GM12873 (cell line): ENCODE measurements around the gene ZCCHC3.

Source experiments
- TF ChIP-seq, protein P1 (sequence below): IDR thresholded peaks from 2 replicates; pipeline ENCODE4 v1.5.1; 2012; ENCODE audit warnings: low read depth, mild to moderate bottlenecking, moderate library complexity, low read length, control low read depth; ENCODE audit not compliant: insufficient read depth; ENCODE audit errors: missing control alignments

Gene ZCCHC3

DNA sequence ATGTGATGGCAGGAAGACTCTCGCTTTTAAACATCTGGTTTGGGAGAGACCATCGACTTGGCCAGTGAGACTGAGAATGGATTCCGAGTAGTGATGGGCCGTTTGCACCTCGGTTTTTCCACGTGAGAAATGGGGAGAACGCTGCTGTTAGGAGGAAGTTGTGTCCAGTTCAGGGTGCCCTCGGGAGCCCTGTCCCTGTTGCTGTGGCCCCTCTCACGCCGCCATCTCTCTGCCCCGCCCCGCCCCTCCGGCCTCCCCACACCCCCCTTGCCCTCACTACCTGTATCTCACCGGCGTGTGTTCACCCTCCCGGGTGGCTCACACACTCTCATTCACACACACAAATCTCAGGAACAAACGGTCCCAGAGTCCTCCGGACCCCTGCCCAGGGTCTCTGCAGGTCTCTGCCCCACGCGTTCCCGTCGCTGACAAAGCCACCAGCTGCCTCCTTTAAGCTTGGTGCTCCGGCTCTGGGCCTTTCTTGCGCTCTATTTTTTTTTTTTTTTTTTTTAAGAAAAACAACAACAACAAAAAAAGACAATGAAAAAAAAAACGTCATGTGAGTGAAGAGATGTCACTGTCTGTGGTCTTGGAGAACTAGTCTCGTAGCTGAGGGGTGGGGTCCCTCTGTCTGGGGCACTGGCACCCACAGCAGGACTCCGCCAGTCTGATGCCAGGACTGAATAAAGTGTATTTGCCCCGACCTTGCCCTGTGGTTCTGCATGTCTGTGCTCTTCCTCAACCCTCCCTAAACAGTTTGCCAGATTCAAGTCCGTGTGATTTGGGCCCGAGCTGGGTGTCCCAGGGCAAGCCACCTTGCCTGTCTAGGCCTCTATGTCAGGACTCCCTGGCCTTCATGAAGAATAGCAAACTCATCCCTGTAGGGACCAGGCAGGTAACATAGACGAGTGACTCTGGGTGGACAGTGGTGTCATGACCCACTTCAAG lies 30.9 kb downstream of the ZCCHC3 start:
- TF ChIP-seq, protein P1, sequence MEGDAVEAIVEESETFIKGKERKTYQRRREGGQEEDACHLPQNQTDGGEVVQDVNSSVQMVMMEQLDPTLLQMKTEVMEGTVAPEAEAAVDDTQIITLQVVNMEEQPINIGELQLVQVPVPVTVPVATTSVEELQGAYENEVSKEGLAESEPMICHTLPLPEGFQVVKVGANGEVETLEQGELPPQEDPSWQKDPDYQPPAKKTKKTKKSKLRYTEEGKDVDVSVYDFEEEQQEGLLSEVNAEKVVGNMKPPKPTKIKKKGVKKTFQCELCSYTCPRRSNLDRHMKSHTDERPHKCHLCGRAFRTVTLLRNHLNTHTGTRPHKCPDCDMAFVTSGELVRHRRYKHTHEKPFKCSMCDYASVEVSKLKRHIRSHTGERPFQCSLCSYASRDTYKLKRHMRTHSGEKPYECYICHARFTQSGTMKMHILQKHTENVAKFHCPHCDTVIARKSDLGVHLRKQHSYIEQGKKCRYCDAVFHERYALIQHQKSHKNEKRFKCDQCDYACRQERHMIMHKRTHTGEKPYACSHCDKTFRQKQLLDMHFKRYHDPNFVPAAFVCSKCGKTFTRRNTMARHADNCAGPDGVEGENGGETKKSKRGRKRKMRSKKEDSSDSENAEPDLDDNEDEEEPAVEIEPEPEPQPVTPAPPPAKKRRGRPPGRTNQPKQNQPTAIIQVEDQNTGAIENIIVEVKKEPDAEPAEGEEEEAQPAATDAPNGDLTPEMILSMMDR, result no peak

DNA sequence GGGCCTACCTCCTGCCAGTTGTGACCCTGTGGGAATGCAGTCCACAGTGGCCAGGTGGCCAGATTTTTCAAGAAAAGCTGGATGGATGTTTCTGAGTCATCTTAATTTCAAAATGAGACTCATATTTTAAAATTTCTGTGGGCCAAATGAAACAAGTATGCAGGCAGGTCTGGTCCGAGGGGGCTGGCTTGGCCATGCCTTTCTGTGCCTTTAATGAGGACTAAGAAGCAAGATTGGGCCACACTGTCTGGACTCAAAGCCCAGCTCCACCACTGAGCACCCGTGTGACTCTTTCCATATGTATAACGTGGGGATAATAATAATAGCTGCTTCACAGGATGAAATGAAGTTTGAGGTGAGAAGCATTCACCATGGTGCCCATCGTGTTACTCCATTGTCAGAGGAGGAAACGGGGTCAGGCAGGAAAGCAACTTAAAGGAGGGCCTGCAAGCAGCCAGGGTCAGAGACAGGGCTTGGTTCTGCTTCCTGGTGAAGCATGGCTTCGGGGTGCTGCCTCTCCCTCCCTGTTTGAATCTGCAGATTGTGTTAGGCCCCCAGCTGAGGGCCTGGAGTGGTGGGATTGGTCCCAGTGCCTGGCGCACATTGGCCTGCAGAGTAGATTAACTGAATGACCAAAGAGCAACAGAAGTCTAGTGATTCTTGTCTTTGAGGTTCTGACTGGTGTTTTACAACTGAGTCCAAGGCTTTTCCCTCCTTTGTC lies 31.8 kb downstream of the ZCCHC3 start:
- TF ChIP-seq, protein P1, result no peak

DNA sequence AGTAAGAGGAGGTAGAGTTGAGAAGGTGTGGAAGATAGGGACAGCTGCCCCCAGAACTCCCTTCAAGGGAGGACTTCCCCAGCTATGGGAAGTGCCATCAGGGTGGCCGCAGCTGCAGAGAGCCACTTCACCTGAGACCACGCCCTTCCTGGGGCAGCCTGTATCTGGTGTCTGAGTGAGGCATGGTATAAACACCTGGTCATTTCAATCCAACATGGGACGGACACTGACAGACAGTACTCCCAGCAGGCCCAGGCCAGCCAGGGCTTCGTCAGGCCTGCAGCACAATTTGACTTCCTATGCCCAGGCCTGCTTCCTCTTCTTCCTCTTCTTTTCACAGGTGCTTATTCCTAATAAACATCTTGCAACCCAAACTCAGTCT lies 32.5 kb downstream of the ZCCHC3 start:
- TF ChIP-seq, protein P1, result peak; percentile 2

DNA sequence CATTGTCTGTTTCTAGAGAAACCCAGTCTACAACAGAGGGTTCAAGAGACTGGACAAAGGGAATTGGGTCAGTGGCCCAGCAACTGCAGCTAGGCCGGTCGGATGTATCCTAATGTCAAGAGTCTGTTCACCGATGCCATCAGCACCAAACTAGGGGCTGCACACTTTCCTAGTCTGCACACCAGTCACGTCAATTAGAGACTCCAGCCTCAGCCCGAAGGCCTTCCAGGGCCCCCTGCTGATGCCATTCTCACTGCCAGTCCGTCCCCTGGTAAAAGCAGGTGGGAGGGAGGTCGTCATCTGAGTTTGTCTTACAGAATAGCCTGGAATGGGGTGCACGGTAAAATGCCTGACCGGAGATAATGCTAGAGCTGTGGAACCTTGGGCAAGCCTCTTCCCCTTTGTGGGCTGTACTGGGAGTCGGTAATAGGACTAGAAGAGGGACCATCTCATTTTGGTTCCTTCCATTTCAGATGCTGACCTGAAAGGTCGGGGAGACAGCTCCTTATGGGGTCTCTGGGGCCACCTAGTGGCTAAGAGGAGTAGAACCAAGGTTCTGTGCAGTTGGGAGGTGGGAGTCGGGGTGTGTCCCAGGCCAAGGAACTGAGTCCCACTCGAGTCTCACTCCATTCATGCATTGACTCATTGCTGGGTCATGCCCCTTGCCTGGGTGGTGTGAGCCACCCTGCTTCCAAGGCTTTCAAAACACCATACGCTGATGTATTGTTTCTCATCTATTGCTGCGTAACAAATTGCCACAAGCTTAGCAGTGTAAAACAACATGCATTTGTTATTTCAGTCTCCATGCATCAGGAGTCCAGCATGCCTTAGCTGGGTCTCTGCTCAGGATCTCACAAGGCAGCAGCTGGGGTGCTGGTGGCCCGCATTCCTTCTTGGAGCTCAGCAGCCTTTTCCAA lies 33.1 kb downstream of the ZCCHC3 start:
- TF ChIP-seq, protein P1, result peak; percentile 93

DNA sequence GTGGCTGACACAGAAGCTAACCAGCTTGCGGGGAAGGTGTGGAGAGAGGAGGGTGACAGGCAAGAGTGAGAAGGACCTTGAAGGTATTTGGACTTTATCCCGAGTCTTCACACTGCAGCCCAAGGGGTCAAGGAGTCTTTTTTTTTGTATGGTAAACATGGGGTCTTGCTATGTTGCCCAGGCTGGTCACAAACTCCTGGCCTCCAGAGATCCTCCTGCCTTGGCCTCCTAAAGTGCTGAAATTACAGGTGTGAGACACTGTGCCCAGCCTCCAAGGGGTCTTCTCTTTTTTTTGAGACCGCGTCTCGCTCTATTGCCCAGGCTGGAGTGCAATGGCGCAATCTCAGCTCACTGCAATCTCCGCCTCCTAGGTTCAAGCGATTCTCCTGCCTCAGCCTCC lies 37.2 kb downstream of the ZCCHC3 start:
- TF ChIP-seq, protein P1, result no peak

DNA sequence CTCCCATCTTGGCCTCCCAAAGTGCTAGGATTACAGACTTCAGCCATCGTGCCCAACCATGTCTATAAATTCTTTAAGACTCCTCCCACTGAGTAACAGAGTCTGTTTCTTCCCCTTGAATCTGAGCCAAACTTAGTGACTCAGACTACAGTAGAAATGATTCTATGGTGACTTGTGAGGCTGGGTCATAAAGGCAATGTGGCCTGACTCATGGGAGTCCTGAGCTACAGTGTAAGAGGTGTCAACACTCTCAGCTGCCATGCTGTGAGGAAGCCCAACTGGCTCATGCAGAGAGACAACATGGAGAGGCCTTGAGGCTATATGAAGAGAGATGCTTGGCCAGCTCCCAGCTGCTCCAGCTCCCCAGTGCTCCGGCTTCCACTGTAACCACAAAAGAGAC lies 44.3 kb downstream of the ZCCHC3 start:
- TF ChIP-seq, protein P1, result no peak
